B cell (primary cell): ENCODE data around the gene MZT2A. TPM values are rescaled to one million over a fixed set of nuclear protein-coding genes. Genes with fewer than 3 reads are reported as not detected.
"Not testable (repeated sequence)": the region's sequence is repeated elsewhere in the genome, so short reads cannot be mapped to it uniquely, and the experiment has no call there.

Experiments used
- ATAC-seq: fragments of 200-7000 bp; cut with Tn5 transposase; one replicate; pipeline ENCODE4 v1.10.0; 2021; ENCODE audit warnings: low read depth, mild to moderate bottlenecking, moderate number of reproducible peaks, moderate library complexity
- CTCF ChIA-PET: fragments of 350-600 bp; sonication (Branson Sonifier 250); formaldehyde crosslinking; loops from one replicate; lab custom pipeline; 2021; ENCODE audit warnings: antibody characterized with exemption, inconsistent platforms; lab: Charles Lee
- POLR2A ChIA-PET: fragments of 350-600 bp; sonication (Branson Sonifier 250); formaldehyde crosslinking; loops from one replicate; lab custom pipeline; 2021; ENCODE audit warnings: antibody characterized with exemption; lab: Charles Lee
- DNase-seq: peaks from one replicate; pipeline ENCODE4 v3.0.0; 2013
- H2AFZ ChIP-seq: 2 replicates; pipeline ENCODE4 v1.6.1; 2012; ENCODE audit warnings: mild to moderate bottlenecking, low read depth, low read length; ENCODE audit not compliant: insufficient read depth, poor library complexity, severe bottlenecking
- H3K27ac ChIP-seq, 2 donors: 1 replicate in 1 of 2; 2 replicates in 1 of 2; pipeline ENCODE4 v1.5.1; 2012 to 2013; ENCODE audit warnings: low read length in 2 of 2, mild to moderate bottlenecking in 2 of 2, moderate library complexity in 1 of 2
- H3K27me3 ChIP-seq, 4 experiments: fragments of 200-600 bp in 1 of 4; sonication (generic) in 1 of 4; replicated peaks in 1 of 4; 1 replicate in 2 of 4; 2 replicates in 2 of 4; pipeline versions ENCODE4 v1.6.1 to v1.7.0; 2013 to 2016; ENCODE audit warnings: low read length in 3 of 4, mild to moderate bottlenecking in 2 of 4, mixed read lengths in 1 of 4, moderate library complexity in 1 of 4; ENCODE audit not compliant: insufficient read depth in 4 of 4, control insufficient read depth in 3 of 4; ENCODE audit errors: control extremely low read depth in 1 of 4
- H3K36me3 ChIP-seq, 2 experiments: replicated peaks in 1 of 2; 1 replicate in 1 of 2; 2 replicates in 1 of 2; pipeline versions ENCODE4 v1.6.1 to v1.7.1; 2013; ENCODE audit warnings: low read length in 1 of 2; ENCODE audit not compliant: insufficient read depth in 2 of 2, control insufficient read depth in 1 of 2; ENCODE audit errors: control extremely low read depth in 1 of 2, extremely low read depth in 1 of 2
- H3K4me1 ChIP-seq, 2 donors: fragments of 200-600 bp in 1 of 2; sonication (generic) in 1 of 2; 1 replicate in 1 of 2; 2 replicates in 1 of 2; pipeline versions ENCODE4 v1.5.1 to v1.6.1; 2013 to 2017; ENCODE audit warnings: low read length in 2 of 2; ENCODE audit not compliant: control insufficient read depth in 2 of 2, insufficient read depth in 2 of 2
- H3K4me2 ChIP-seq: replicated peaks from 2 replicates; pipeline ENCODE3; 2012; ENCODE audit warnings: mild to moderate bottlenecking, low read depth, low read length; ENCODE audit not compliant: poor library complexity, severe bottlenecking
- H3K4me3 ChIP-seq, 5 experiments: fragments of 200-600 bp in 1 of 5; sonication (generic) in 1 of 5; 1 replicate in 3 of 5; 2 replicates in 2 of 5; pipeline versions ENCODE4 v1.5.1 to v1.7.0; 2011 to 2016; ENCODE audit warnings: low read length in 4 of 5, mild to moderate bottlenecking in 4 of 5, low read depth in 2 of 5, control low read depth in 1 of 5, moderate library complexity in 1 of 5; ENCODE audit not compliant: insufficient read depth in 1 of 5; ENCODE audit errors: control extremely low read depth in 1 of 5, extremely low read depth in 1 of 5
- H3K79me2 ChIP-seq: fragments of 200-600 bp; sonication (generic); one replicate; pipeline ENCODE4 v1.6.0; 2016; ENCODE audit warnings: low read length; ENCODE audit not compliant: control insufficient read depth, insufficient read depth
- H3K9ac ChIP-seq: fragments of 200-600 bp; sonication (generic); 2 replicates; pipeline ENCODE4 v1.6.1; 2017; ENCODE audit warnings: mild to moderate bottlenecking, low read length, moderate library complexity
- H3K9me3 ChIP-seq, 3 donors: one replicate each; pipeline versions ENCODE4 v1.6.1 to v1.7.1; 2013; ENCODE audit warnings: low read length in 2 of 3; ENCODE audit not compliant: control insufficient read depth in 2 of 3, insufficient read depth in 1 of 3; ENCODE audit errors: control extremely low read depth in 1 of 3
- H4K20me1 ChIP-seq: 2 replicates; pipeline ENCODE4 v1.6.0; 2012; ENCODE audit warnings: mild to moderate bottlenecking, low read length; ENCODE audit not compliant: insufficient read depth, control insufficient read depth, poor library complexity, severe bottlenecking
- H3K27ac Mint-ChIP-seq: one replicate; pipeline ENCODE4 v1.8.0; 2021; ENCODE audit warnings: mixed read lengths
- H3K27me3 Mint-ChIP-seq: one replicate; pipeline ENCODE4 v1.8.0; 2021; ENCODE audit warnings: mixed read lengths
- H3K4me1 Mint-ChIP-seq: one replicate; pipeline ENCODE4 v1.8.0; 2021; ENCODE audit warnings: mixed read lengths
- H3K4me3 Mint-ChIP-seq: one replicate; pipeline ENCODE4 v1.8.0; 2021; ENCODE audit warnings: mixed read lengths
- H3K9me3 Mint-ChIP-seq: one replicate; pipeline ENCODE4 v1.8.0; 2022; ENCODE audit warnings: mixed read lengths; ENCODE audit not compliant: insufficient read depth
- EZH2 ChIP-seq: IDR thresholded peaks from 2 replicates; pipeline ENCODE4 v1.6.1; 2012; ENCODE audit warnings: borderline replicate concordance, low read depth, mild to moderate bottlenecking, moderate library complexity, low read length; ENCODE audit not compliant: insufficient read depth, poor library complexity, severe bottlenecking
- WGBS: methylation state at CpG from one replicate; pipeline ENCODE4 v1.1.5; 2013; ENCODE audit warnings: missing lambda C conversion rate; ENCODE audit not compliant: insufficient coverage; 5-methylcytosine and 5-hydroxymethylcytosine counted together
- intact Hi-C: fragments of 100-400 bp; cut with micrococcal nuclease; formaldehyde crosslinking; loops from one replicate; pipeline ENCODE4 v1.10.0; 2022
- polyA plus RNA-seq: library from polyadenylated mRNA; depleted of rRNA; stranded (reverse); fragments of >200 nt; gene quantifications from 2 replicates; pipeline ENCODE4 v1.2.3, GENCODE V29; 2012
- total RNA-seq, 2 donors: library from RNA; stranded (reverse); fragments of 120-200 nt in 1 of 2; gene quantifications; 1 replicate in 1 of 2; 2 replicates in 1 of 2; pipeline versions ENCODE4 v1.2.3 to v1.2.4, GENCODE V29; 2013 to 2022
- TF ChIP-seq, protein P1 (sequence below): fragments of 200-600 bp; IDR thresholded peaks from one replicate; pipeline ENCODE4 v1.8.0; 2022; ENCODE audit warnings: antibody characterized with exemption, mild to moderate bottlenecking

MZT2A gene
- total and polyA plus RNA-seq, 2 donors (not counting 1 experiment from before 2014, with no cell fraction given), result 53.3 to 76.1 TPM

- Mint-ChIP-seq H3K27me3 (no peaks in the 10 kb centered on the region), H3K4me3 (no peak within 1 kb of the TSS), H3K27ac (no peak within 1 kb of the TSS), H3K9me3 (no peaks in the 10 kb centered on the region), H3K4me1 (no peaks in the 10 kb centered on the region)
- H3K27ac ChIP-seq, result no peak within 1 kb of the TSS
- H3K4me1 ChIP-seq, result no peaks in the 10 kb centered on the region
- H3K4me2 ChIP-seq, result no peak within 1 kb of the TSS
- H3K27me3 ChIP-seq, result no peaks in the 10 kb centered on the region
- no peaks in the 10 kb centered on the region for H3K79me2 ChIP-seq
- WGBS, result 97% methylated on average over 26 of the region's 27 CpGs
- no peaks in the 10 kb centered on the region for H4K20me1 ChIP-seq
- H3K4me3 ChIP-seq, result no peak within 1 kb of the TSS
- TF ChIP-seq, protein P1, sequence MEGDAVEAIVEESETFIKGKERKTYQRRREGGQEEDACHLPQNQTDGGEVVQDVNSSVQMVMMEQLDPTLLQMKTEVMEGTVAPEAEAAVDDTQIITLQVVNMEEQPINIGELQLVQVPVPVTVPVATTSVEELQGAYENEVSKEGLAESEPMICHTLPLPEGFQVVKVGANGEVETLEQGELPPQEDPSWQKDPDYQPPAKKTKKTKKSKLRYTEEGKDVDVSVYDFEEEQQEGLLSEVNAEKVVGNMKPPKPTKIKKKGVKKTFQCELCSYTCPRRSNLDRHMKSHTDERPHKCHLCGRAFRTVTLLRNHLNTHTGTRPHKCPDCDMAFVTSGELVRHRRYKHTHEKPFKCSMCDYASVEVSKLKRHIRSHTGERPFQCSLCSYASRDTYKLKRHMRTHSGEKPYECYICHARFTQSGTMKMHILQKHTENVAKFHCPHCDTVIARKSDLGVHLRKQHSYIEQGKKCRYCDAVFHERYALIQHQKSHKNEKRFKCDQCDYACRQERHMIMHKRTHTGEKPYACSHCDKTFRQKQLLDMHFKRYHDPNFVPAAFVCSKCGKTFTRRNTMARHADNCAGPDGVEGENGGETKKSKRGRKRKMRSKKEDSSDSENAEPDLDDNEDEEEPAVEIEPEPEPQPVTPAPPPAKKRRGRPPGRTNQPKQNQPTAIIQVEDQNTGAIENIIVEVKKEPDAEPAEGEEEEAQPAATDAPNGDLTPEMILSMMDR, result no peak
- TF ChIP-seq EZH2, result no peak
- CTCF ChIA-PET, result no interaction called here
- no peak within 1 kb of the TSS for H2AFZ ChIP-seq
- DNase-seq (no peak), ATAC-seq (no peak)
- H3K9me3 ChIP-seq, result peaks cover 0 to 3% (median 0%) of the 10 kb centered on the region in 3 donors
- POLR2A ChIA-PET, result no interaction called here
- intact Hi-C loops, result no loop called here
- no peak within 1 kb of the TSS for H3K9ac ChIP-seq
- H3K36me3 ChIP-seq, result no peaks in the 10 kb centered on the region
Observed at GRCh38 chr2:131475831-131476230, 16.4 kb downstream of the MZT2A start, which contains the start of gene TUBA3D. TSS of gene TUBA3D (plus strand) at chr2:131476119. CDS start at chr2:131476200, 81 bp downstream.

GRCh38 chr2:131473266-131473665, 18.9 kb downstream of the MZT2A start:
- H3K79me2 ChIP-seq, H4K20me1 ChIP-seq, CTCF ChIA-PET, H3K27me3 ChIP-seq, H3K27ac Mint-ChIP-seq, H3K4me1 Mint-ChIP-seq, H3K4me3 Mint-ChIP-seq, POLR2A ChIA-PET, H2AFZ ChIP-seq, H3K36me3 ChIP-seq, H3K9me3 Mint-ChIP-seq, DNase-seq, intact Hi-C loops, H3K9ac ChIP-seq, H3K4me1 ChIP-seq, H3K4me2 ChIP-seq, H3K27ac ChIP-seq, ATAC-seq, H3K27me3 Mint-ChIP-seq, H3K4me3 ChIP-seq, H3K9me3 ChIP-seq: not testable (repeated sequence)
- no CpG with 5 or more reads among the region's 2 CpGs for WGBS

DNA sequence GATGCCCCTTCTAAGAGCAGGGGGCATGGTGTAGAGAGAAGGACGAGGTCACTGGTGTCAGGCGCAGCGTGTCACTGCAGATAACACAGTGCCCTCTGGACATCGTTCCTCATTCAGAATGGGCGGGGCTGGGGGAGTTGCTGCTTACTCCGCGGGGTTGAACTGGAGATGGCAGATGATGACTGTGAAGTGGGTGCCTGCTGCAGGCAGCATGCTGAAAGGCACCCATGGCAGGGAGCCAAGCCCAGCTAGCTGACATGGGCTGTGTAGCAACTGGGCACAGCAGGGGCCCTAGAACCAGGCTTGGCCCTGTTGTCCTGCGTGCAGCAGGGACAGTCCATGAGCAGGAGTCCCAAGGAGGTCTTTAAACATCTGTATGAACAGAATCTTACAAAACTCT, 20.6 kb downstream of the MZT2A start:
- H3K9me3 ChIP-seq, ATAC-seq, H3K27ac ChIP-seq, H4K20me1 ChIP-seq, DNase-seq, intact Hi-C loops, H3K4me2 ChIP-seq, H3K79me2 ChIP-seq, H3K27me3 Mint-ChIP-seq, H3K4me3 ChIP-seq, H3K9me3 Mint-ChIP-seq, H3K4me1 Mint-ChIP-seq, POLR2A ChIA-PET, H3K4me1 ChIP-seq, H3K27ac Mint-ChIP-seq, H3K4me3 Mint-ChIP-seq, H3K36me3 ChIP-seq, H3K9ac ChIP-seq, H2AFZ ChIP-seq, H3K27me3 ChIP-seq, CTCF ChIA-PET: not testable (repeated sequence)
- WGBS, result 100% methylated on average over 1 of the region's 8 CpGs
